Middle frontal gyrus (tissue), 1 donor: ENCODE data around the gene LAGE3.

Source experiments
- DNase-seq: peaks from one replicate; pipeline ENCODE4 v3.0.0-alpha.2; 2015; ENCODE audit warnings: low spot score; ENCODE audit errors: extremely low spot score

Gene LAGE3

DNA sequence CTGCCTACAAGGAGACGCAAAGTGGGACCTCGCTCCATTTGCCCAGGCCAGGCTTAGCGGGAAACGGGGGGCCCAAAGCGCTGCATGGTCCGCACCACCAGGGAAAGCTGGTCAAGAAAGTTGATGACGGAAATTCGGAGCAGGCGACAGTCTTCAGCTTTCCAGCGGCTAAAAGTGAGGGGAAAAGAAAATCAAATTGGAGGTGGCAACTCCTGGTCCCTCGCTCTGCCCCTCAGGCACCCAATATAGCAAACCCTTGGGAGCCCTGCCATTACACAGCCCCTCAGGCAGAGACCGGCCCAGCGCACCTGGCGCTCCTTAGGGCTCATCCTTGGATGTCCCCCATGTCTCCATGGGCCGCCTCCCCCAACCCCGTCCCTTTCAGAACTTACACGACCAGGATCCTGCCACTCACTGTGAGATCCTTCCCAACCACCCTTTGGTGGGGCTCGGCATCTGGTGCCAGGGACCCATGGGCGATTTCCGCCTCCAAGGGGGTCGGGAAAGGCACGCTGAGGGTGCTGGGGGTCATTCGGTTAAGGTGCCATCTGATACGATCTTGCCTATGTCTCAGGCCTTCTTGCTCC, 1.1 kb downstream of the LAGE3 start:
- no peak for DNase-seq

DNA sequence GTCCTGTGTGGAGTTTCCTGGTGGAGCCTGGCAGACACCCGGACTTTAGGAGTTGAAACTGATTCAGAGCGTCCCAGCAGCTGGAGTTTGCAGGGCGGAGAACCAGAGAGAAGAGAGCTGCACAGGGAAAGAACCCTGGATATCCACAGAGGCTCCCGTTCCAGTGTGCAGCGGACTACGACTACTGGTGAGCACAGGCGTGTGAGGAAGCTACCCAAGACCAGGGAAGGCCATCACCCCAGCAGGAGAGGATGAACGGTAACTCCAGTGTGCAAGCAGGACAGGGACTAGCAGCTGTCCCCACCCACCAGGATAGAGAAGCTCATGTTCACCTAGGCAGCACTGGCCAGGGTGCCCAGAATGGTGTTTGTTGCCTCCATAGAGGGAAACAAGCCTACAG, 2.3 kb downstream of the LAGE3 start:
- DNase-seq = no peak

- no peak for DNase-seq
Measured at GRCh38 chrX:154473683-154474082, 5.4 kb downstream of the LAGE3 start.

DNA sequence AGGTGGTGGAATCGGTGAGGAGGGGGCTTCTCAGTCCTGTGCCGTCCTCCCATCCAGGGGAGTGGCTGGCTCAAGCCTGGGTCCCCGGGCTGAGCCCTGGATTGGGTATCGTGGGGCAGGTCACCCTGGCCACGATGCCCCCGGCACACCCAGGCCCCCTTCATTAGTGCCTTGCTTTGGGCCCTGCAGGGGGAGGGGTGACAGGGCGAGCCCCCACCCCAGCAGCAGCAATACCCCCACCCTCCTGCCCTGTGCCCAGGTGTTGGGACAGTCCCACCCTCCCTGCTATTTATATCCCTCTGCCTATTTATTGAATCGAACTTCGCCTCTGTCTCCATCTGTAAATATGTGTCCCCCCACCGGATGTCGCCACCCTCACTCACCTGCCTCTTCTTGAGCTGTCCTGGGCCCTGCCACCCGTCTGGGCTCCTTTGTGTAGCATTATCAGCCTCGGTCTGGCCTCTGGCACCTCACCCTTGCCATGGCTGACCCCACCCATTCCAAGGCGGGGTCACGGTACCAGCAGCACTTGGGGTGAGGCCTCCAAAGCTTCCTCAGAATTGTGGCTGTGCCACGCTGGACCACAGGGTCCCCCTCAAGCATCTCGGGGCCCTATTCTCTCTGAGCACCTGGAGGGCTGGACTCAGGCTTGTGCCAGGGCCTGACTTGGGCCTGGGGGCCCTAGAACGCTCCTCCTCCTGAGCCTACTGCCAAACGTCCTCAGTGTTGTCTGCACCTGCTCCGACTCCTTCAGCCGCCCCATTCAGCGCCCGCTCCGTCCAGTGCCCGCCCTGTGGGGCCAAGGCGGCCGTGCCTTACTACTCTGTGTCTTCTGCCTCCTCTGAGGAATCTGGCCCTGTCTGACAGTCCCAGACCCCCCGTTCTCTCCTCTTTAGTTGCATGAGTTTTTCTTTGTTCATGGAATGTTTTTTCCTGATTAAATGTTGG, 6.1 kb downstream of the LAGE3 start:
- DNase-seq = no peak

DNA sequence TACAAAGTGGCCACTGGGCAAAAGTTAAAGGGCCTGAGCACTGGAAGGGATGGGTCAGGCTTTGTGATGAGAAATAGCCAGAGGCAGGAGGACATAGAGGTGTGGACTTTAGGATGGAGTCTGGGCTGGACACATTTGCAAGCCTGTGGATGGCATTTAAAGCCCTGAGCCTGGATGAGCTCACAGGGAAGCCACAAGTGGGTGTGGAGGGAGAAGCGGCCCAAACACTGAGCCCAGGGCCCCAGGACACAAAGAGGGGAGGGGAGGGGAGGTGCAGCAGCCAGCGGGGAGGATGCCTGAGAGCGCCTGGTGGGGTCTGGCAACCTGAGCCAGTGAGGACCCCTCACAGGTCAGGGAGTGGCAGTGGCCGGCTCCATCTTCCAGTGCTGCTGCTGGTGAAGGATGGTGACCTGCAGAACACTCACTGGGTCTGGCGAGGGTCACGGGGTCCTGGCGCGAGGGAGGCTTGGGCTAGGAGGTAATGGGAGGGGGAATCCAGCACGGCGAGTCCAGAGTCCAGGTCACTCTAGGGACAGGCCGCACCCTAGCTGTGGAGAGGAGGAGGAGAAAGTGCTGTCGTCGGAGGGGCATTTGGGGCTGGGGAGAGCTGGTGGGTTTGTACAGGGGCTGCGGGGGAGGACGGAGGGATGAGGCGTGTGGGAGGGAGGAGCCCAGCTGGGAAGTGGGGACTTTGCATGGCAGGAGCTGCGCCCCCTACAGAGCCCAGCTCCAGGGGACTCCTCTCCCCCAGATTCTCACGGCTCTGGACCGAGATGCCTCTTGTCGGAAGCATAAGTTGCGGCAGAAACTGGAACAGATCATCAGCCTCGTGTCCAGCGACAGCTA, 7.0 kb downstream of the LAGE3 start:
- no peak for DNase-seq

DNA sequence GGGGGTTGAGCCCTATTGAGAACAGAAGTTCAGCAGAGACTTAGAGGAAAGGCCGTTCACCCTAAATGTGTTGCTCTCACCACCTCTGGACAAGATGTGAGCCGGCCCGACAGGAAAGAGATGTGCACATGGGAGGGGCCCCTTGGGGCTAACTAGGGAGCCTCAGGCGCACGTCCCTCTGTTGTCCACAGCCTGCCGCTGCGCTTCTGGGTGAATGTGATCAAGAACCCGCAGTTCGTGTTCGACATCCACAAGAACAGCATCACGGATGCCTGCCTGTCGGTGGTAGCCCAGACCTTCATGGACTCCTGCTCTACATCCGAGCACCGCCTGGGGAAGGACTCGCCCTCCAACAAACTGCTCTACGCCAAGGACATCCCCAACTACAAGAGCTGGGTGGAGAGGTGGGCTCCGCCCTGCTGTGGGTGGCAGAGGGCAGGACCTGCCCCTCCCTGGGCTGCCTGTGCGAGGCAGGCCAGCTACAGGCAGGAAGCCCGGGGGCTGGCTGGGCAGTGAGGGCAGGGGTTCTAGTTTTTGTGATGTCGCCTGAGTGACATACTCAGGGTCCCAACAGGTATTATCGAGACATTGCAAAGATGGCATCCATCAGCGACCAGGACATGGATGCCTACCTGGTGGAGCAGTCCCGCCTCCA, 8.0 kb downstream of the LAGE3 start:
- no peak for DNase-seq

- no peak for DNase-seq
Measured at GRCh38 chrX:154470434-154470833, 8.6 kb downstream of the LAGE3 start.

GRCh38 chrX:154469880-154470279, 9.2 kb downstream of the LAGE3 start:
- no peak for DNase-seq

DNA sequence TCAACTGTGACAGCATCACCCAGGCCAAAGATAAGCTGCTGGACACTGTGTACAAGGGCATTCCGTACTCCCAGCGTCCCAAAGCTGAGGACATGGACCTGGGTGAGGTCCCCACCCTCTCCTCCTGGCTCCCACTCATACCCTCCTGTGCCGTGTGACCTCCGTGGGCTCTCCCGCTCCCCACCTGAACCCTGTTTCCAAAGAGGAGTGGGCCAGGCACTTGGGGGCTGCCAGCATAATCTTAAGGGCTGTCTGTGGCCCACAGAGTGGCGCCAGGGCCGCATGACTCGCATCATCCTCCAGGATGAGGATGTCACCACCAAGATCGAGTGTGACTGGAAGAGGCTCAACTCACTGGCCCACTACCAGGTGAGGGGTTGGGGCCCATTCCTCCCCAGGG, 10.0 kb downstream of the LAGE3 start:
- no peak for DNase-seq

- DNase-seq = no peak
Measured at GRCh38 chrX:154468217-154468616, 10.9 kb downstream of the LAGE3 start.

- DNase-seq = no peak
Measured at GRCh38 chrX:154467556-154467955, 11.5 kb downstream of the LAGE3 start.

DNA sequence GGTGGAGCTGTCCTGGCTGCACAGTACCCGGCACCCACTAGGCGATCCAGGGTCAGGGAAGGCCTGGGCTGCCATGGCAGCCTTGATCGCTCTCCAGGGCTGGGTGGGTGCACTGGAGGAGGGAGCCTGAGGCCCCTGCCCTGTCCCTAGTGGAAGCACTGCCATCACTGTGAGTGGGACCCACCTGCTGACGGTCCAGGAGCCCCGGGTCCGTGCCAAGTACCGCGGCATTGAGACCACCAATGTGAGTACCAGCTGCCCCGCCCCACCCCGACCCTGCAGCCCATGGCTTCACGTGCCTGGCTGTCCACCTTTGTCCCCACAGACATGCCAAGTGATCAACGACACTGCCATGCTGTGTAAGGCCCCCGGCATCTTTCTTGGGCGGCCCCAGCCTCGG, 12.2 kb downstream of the LAGE3 start:
- DNase-seq = no peak

DNA sequence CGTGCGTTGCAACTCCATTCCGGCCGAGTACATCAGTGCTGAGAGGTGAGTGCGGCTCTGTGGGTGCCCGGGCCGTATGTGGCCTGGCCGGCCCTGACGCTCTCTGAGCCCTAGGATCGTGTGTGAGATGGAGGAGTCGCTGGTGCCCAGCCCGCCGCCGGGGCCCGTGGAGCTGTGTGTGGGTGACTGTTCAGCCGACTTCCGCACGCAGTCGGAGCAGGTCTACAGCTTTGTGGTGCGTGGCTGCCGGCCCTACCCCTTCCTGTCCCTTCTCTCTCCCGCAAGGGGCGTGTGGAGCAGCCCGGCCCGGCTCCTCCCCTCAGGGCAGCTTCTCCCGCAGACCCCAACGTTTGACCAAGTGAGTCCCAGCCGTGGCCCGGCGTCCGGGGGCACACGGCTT, 13.0 kb downstream of the LAGE3 start:
- no peak for DNase-seq

- no peak for DNase-seq
Measured at GRCh38 chrX:154465601-154466000, 13.5 kb downstream of the LAGE3 start.

DNA sequence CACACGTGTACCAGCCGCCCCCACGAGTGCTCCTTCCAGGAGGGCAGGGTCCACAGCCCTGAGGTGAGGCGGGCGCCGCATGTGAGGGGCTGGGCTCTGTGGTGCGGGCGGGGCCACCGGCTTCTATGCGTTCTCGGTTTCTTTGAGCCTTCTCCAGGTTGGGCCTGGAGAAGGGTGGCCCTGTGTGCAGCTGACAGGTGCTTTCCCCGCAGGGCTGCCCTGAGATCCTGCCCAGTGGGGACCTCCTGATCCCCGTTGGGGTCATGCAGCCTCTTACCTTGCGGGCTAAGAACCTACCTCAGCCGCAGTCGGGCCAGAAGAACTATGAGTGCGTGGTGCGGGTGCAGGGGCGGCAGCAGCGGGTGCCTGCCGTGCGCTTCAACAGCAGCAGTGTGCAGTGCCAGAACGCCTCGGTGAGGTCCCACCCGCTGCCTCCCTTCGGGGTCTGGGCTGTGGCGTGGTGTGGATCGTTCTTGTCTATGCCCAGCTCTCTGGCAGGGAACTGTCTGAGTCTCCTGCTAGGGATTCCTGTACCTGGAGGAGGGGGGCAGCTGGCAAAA, 14.2 kb downstream of the LAGE3 start:
- DNase-seq = no peak

DNA sequence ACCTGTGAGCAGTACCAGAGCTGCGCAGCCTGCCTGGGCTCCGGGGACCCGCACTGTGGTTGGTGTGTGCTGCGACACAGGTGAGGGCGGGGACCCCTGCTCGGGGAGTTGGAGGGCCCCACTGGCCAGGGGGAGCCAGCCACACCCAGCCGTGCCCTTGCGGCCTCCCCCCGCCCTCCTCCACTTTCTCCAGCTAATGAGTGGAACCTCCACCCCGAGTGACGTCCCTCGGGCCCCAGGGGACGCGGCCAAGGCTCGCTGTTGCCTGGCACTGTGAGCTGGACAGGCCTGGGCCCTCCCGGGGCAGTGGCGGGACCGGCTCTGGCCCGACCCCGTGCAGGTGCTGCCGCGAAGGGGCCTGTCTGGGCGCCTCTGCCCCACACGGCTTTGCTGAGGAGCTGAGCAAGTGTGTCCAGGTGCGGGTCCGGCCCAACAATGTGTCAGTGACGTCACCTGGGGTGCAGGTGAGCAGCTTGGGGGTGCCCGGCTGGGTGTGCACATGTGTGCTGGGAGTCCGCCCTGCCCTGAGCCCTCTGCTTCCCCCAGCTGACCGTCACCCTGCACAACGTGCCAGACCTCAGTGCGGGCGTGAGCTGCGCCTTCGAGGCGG, 15.4 kb downstream of the LAGE3 start:
- no peak for DNase-seq

GRCh38 chrX:154462396-154462795, 16.7 kb downstream of the LAGE3 start:
- DNase-seq = no peak

GRCh38 chrX:154460326-154460725, 18.8 kb downstream of the LAGE3 start:
- no peak for DNase-seq

DNA sequence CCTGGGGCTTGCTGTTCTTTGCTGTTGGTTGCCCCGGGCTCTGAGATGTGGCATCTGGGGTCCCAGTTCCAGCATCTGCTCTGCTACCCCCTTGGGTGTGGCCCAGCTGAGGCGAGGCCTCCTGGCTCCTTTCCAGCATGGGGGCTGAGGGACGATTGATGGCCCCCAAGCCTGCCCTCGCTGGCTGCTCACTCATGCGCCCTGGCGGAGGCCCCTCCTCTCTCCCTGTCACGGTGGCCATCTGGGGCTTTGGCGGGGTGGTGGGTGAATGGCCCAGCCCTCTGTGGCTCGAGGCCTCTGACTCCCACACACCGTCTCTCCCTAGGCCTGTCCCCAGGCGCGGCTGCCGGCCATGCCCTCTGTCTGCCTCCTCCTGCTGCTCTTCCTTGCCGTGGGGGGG, 19.2 kb downstream of the LAGE3 start:
- DNase-seq = no peak

DNA sequence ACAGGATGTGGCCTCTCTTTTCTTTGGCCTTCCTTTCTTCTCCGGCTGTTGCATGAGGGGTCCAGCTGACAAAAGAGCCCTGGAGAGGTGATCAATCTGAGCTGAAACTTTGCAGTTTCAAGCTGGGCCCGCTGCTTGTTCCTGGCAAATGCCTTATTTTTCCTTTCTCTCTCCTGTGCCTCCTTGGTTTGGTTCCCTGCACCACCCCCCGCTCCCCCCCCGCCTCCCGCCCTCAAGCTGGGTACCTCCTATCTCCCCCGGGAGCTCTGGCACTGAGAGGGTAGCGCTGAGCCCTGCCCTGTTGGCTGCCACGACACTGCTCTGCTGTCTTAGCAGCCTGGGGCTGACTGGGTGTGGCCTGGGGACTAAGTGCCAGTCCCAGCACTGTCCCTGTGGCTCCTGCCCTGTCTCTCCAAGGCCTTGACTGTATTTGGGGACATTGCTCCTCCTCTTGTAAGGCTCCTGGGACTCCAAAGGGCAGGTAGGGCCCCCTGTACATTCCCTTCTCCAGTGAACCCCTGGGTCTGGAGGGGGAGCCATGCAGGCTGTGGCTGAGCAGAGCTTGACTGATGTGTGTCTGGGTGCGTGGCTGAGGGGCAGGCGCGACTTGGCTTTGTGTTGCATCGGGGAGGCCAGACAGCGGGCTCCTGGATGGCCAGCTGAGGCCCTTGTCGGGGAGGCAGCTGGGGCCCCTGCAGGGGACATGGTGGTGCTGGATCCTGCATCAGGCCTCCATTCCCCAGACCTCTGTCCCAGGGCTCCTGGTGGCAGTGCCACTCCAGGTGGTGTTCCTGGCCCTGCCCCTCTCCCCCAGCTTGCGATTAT, 19.9 kb downstream of the LAGE3 start:
- no peak for DNase-seq
